ENCODE measurements around the gene THBS3. TPM values are rescaled to one million over a fixed set of nuclear protein-coding genes. Genes with fewer than 3 reads are reported as not detected.
"Not testable (repeated sequence)": the region's sequence is repeated elsewhere in the genome, so short reads cannot be mapped to it uniquely, and the experiment has no call there.

Gene THBS3
- total and polyA plus RNA-seq, 12 donors, result 3.8 to 23.5 (median 6.4) TPM

DNA sequence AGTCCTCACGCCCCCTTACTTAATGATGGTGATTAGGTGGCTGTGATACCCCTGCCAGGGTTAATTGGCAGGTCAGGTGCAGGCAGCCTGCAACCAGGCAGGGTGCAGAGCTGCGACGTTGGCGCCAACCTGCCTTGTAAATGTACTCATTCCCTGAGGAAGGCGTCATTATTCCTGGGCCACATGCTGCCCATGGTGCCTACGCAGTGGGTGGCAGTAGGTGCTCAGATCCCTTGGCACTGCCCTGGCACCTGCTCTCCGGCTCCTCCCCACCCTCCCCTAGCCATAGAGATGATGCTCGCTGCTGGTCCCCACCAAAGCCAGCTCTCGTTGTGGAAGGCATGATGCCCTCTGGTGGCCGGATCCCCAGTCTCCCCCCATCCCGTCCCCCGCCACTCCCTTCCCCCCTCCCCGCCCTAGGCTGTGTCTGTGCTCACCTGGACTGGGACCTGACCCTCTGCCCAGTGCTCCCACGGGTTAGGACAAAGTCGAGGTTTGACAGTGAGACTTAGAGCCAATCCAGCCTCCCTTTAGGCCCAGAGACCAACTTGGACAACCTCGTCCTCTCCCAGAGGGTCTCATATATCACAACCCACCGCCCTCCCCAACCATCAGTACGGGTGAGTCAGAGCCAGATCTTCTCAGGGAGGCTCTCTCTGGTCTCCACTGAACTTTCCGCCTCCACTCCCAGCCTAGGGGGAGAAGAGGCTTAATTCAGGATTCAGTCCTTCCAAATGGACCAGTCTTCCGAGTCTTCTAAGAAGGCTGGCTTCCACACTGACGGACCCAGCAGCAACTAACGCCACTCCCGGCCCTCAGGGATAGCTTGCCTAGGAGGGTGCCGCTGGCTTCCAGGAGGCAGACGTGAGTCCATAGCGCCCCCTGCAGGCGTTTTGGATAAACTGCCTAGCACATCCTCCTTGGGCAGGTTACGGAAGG, 40.3 kb downstream of the THBS3 start:
- peaks cover 0 to 8% (median 0%) of the 10 kb centered on the region in 11 donors for H3K9me3 ChIP-seq
- H3K4me3 ChIP-seq, result peak overlapping the region in 6 of 10 donors; percentile 2 to 37 (median 28)
- H3K4me1 ChIP-seq, result peaks cover 11 to 44% (median 34%) of the 10 kb centered on the region in 9 donors
- ATAC-seq, result peak; percentile 65 to 87 (median 78)
- peaks cover 0 to 15% (median 0%) of the 10 kb centered on the region in 7 donors for H3K27me3 ChIP-seq
- peak; percentile 90 to 93 for DNase-seq
- TF ChIP-seq, protein P1, sequence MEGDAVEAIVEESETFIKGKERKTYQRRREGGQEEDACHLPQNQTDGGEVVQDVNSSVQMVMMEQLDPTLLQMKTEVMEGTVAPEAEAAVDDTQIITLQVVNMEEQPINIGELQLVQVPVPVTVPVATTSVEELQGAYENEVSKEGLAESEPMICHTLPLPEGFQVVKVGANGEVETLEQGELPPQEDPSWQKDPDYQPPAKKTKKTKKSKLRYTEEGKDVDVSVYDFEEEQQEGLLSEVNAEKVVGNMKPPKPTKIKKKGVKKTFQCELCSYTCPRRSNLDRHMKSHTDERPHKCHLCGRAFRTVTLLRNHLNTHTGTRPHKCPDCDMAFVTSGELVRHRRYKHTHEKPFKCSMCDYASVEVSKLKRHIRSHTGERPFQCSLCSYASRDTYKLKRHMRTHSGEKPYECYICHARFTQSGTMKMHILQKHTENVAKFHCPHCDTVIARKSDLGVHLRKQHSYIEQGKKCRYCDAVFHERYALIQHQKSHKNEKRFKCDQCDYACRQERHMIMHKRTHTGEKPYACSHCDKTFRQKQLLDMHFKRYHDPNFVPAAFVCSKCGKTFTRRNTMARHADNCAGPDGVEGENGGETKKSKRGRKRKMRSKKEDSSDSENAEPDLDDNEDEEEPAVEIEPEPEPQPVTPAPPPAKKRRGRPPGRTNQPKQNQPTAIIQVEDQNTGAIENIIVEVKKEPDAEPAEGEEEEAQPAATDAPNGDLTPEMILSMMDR (IDR thresholded peaks at IDR 0.05), result peak; percentile 83 to 97 (median 89)
- WGBS, 2 donors, result 3 to 4% methylated on average over 28 of the region's 28 CpGs
- intact Hi-C loops (cut with DNase I), result loop anchor here in 8 of 10 donors (1.0 to 5.0 kb wide), 6 partner anchors 33 to 76 kb away; partner anchors contain the start of genes EFNA1 (in 3 of the 8) and SLC50A1 (in 1 of the 8)
- H3K36me3 ChIP-seq, result peaks cover 0 to 35% (median 12%) of the 10 kb centered on the region in 9 donors
- H3K27ac ChIP-seq, result peak overlapping the region; percentile 63 to 90 (median 82)

DNA sequence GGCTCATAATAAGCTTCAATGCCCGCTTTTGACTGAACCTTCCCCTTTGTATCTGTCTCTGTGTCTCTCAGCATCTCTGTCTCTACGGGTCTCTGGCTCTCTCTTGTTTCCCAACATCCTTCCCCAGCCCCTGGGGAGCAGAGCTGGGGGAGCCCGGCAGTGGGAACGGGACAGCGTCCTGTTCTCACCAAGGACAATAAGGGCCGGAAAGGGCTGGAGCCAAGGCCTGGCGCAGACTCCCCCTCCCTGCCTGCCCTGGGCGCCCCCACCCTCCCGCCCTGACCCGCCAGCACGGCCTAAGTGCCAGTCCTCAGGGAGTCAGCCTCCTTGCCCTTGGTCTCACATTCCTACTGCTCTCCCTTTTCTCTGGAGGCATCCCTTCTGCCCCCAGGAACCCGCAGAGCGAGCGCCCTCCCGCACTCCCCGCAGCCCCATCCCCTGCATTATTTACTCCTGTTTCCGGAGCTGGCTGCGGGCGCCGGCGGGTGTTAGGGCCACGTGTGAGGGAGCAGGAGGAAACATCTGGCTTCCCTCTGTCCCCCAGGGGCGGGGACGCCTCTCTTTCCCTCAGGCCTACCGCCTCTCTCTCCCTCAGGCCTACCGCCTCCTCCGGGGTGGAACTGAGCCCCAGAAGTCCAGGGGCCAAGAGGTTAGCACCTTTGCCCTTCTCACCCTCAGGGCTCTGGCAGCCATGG, 41.1 kb downstream of the THBS3 start:
- intact Hi-C loops (cut with DNase I), result loop anchor here in 9 of 10 donors (1.0 to 5.0 kb wide), 7 partner anchors 32 to 75 kb away; partner anchors contain the start of genes EFNA1 (in 3 of the 9) and SLC50A1 (in 1 of the 9)
- 22 to 31% methylated on average over 25 to 27 of the region's 27 CpGs for WGBS, 2 donors
- Histone ChIP-seq H3K9me3 (peaks cover 0 to 8% (median 0%) of the 10 kb centered on the region in 11 donors), H3K36me3 (peaks cover 0 to 32% (median 12%) of the 10 kb centered on the region in 9 donors), H3K27me3 (peaks cover 0 to 15% (median 0%) of the 10 kb centered on the region in 7 donors), H3K27ac (peak overlapping the region; percentile 63 to 90 (median 82)), H3K4me1 (peaks cover 8 to 36% (median 26%) of the 10 kb centered on the region in 9 donors), H3K4me3 (peak overlapping the region in 6 of 10 donors; percentile 2 to 37 (median 28))
- DNase-seq, result peak; percentile 81 to 90
- TF ChIP-seq, protein P1 (IDR thresholded peaks at IDR 0.05), result no peak
- peak; percentile 74 to 90 (median 83) for ATAC-seq

DNA sequence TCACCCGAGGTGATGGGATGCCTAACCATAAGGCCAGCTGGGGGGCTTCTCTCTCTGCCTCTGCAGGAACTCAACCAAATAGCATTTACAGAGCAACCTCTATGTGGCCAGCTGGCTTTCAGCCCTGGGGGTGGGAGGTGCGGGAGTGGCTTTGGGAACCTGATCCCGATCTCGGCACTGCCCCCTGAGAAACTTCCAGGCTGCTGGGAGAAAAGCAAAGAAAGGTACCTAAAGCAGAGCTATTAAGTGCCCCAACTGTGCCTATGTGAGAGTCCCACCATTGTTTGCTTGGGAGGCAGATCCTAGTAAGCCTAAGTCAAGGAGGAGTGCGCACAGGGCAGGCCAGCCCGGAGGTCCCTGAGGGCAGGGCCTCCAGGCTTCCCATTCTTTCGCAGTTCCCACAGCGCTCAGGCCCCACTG, 41.6 kb downstream of the THBS3 start:
- peak overlapping the region; percentile 63 to 90 (median 82) for H3K27ac ChIP-seq
- H3K36me3 ChIP-seq, result peaks cover 0 to 26% (median 12%) of the 10 kb centered on the region in 9 donors
- H3K4me1 ChIP-seq, result peaks cover 8 to 33% (median 25%) of the 10 kb centered on the region in 9 donors
- TF ChIP-seq, protein P1 (IDR thresholded peaks at IDR 0.05), result no peak
- H3K27me3 ChIP-seq, result peaks cover 0 to 15% (median 0%) of the 10 kb centered on the region in 7 donors
- peak overlapping the region in 4 of 10 donors; percentile 9 to 37 (median 28) for H3K4me3 ChIP-seq
- intact Hi-C loops (cut with DNase I), result loop anchor here in 9 of 10 donors (1.0 to 5.0 kb wide), 6 partner anchors 31 to 74 kb away; partner anchors contain the start of genes EFNA1 (in 3 of the 9) and SLC50A1 (in 1 of the 9)
- peak in 1 of 2 donors; percentile 54 for DNase-seq
- peak in 2 of 8 donors; percentile 1 to 6 for ATAC-seq
- 27 to 55% methylated on average over 8 of the region's 8 CpGs for WGBS, 2 donors
- peaks cover 0 to 8% (median 0%) of the 10 kb centered on the region in 11 donors for H3K9me3 ChIP-seq

DNA sequence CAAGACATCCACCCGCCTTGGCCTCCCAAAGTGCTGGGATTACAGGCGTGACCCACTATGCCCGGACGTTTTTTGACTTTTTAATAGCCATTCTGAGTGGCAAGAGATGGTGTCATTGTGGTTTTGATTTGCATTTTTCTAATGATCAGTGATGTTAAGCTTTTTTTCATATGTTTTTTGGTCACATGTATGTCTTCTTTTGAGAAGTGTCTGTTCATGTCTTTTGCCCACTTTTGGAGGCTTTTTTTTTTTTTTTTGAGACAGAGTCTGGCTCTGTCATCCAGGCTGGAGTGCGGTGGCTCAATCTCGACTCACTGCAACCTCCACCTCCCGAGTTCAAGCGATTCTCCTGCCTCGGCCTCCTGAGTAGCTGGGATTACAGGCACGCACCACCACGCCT, 43.1 kb downstream of the THBS3 start:
- not testable (repeated sequence) for ATAC-seq, DNase-seq, H3K9me3 ChIP-seq, H3K4me3 ChIP-seq
- Histone ChIP-seq H3K27me3 (peaks cover 0 to 15% (median 0%) of the 10 kb centered on the region in 7 donors), H3K4me1 (peaks cover 8 to 33% (median 25%) of the 10 kb centered on the region in 9 donors), H3K36me3 (peaks cover 0 to 12% (median 9%) of the 10 kb centered on the region in 9 donors), H3K27ac (peak overlapping the region in 1 of 10 donors; percentile 87)
- intact Hi-C loops (cut with DNase I), result loop anchor here in 4 of 10 donors (2.0 to 5.0 kb wide), 2 partner anchors 37 to 72 kb away; partner anchors contain the start of gene EFNA1 (in 3 of the 4)
- 98 to 99% methylated on average over 11 of the region's 11 CpGs for WGBS, 2 donors

DNA sequence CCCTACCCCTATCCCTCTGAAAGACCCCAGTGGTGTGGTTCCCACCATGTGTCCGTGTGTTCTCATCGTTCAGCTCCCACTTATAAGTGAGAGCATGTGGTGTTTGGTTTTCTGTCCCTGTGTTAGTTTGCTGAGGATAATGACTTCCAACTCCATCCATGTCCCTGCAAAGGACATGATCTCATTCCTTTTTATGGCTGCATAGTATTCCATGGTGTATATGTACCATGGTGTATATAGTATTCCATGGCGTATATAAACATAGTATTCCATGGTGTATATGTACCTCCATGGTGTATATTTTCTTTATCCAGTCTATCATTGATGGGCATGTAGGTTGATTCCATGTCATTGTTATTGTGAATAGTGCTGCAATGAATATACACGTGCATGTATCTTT, 43.9 kb downstream of the THBS3 start:
- not testable (repeated sequence) for ATAC-seq, DNase-seq, H3K9me3 ChIP-seq, H3K27ac ChIP-seq, H3K4me3 ChIP-seq, H3K36me3 ChIP-seq
- 94 to 96% methylated on average over 4 of the region's 4 CpGs for WGBS, 2 donors
- Histone ChIP-seq H3K4me1 (peaks cover 8 to 33% (median 25%) of the 10 kb centered on the region in 9 donors), H3K27me3 (peaks cover 0 to 15% (median 0%) of the 10 kb centered on the region in 7 donors)
- intact Hi-C loops (cut with DNase I), result loop anchor here in 1 of 10 donors (2.0 kb wide), 1 partner anchor 71 kb away; no protein-coding TSS in a partner anchor

DNA sequence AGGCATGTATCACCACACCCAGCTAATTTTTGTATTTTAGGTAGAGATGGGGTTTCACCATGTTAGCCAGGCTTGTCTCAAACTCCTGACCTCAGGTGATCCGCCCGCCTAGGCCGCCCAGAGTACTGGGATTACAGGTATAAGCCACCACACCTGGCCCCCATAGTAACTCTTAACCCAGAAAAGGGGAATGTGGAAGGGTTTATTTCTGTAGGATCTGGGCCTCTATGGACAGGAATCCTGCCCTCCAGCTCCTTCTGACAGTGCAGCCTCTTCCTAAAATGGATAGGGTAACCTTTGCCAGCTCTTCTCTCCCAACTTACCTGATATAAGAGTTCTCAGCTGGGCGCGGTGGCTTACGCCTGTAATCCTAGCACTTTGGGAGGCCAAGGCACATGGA, 45.1 kb downstream of the THBS3 start:
- H3K4me1 ChIP-seq, result peaks cover 8 to 30% (median 23%) of the 10 kb centered on the region in 9 donors
- H3K36me3 ChIP-seq; ATAC-seq; intact Hi-C loops (cut with DNase I); H3K9me3 ChIP-seq; H3K4me3 ChIP-seq; H3K27ac ChIP-seq; DNase-seq: not testable (repeated sequence)
- peaks cover 0 to 14% (median 0%) of the 10 kb centered on the region in 7 donors for H3K27me3 ChIP-seq
- WGBS, 2 donors, result 97% methylated on average over 6 of the region's 6 CpGs
